NB4 (cell line): ENCODE data around the gene ARRDC4.
A peak's percentile ranks its signal among the peaks of the same experiment; 100 is the strongest.

Source experiments
- DNase-seq: peaks from one replicate; pipeline ENCODE4 v3.0.0; 2010; ENCODE audit warnings: low read depth
- H3K4me3 ChIP-seq: one replicate; pipeline ENCODE4 v1.5.1; 2011; ENCODE audit warnings: mild to moderate bottlenecking, low read depth, low read length, moderate library complexity
- MYC ChIP-seq: IDR thresholded peaks from 2 replicates; pipeline ENCODE4 v1.6.1; 2011; ENCODE audit warnings: low read depth, low read length
- POLR2A ChIP-seq: IDR thresholded peaks from 2 replicates; pipeline ENCODE4 v1.6.1; 2011; ENCODE audit warnings: mild to moderate bottlenecking; ENCODE audit not compliant: insufficient read length; ENCODE audit errors: extremely low read depth
- TF ChIP-seq, protein P1 (sequence below): IDR thresholded peaks from one replicate; pipeline ENCODE4 v1.5.1; 2012; ENCODE audit warnings: low read depth, low read length
- TF ChIP-seq, protein P2 (sequence below): IDR thresholded peaks from 2 replicates; pipeline ENCODE4 v1.6.1; 2011; ENCODE audit warnings: low read depth, low read length

Gene ARRDC4

DNA sequence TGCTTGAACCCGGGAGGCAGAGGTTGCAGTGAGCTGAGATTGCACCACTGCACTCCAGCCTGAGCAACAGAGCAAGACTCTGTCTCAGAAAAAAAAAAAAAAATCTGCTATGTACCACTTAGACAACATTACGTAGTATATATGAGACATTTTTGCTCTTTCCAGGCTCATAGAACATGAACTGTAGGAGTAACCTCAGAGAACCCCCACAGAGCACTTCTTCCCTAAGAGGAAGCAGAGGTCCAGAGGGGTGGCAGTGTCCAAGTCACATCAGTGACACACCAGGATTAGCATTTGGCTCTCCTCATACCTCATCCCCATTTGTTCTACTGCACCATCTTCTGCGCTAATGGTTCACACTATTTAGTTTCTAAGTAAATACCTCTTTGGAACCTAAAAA lies 33.7 kb downstream of the ARRDC4 start:
- DNase-seq = no peak
- TF ChIP-seq, protein P1, sequence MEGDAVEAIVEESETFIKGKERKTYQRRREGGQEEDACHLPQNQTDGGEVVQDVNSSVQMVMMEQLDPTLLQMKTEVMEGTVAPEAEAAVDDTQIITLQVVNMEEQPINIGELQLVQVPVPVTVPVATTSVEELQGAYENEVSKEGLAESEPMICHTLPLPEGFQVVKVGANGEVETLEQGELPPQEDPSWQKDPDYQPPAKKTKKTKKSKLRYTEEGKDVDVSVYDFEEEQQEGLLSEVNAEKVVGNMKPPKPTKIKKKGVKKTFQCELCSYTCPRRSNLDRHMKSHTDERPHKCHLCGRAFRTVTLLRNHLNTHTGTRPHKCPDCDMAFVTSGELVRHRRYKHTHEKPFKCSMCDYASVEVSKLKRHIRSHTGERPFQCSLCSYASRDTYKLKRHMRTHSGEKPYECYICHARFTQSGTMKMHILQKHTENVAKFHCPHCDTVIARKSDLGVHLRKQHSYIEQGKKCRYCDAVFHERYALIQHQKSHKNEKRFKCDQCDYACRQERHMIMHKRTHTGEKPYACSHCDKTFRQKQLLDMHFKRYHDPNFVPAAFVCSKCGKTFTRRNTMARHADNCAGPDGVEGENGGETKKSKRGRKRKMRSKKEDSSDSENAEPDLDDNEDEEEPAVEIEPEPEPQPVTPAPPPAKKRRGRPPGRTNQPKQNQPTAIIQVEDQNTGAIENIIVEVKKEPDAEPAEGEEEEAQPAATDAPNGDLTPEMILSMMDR = no peak
- TF ChIP-seq, protein P2, sequence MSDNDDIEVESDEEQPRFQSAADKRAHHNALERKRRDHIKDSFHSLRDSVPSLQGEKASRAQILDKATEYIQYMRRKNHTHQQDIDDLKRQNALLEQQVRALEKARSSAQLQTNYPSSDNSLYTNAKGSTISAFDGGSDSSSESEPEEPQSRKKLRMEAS = no peak
- TF ChIP-seq MYC (no peak), POLR2A (no peak)
- H3K4me3 ChIP-seq = no peak overlapping the region

DNA sequence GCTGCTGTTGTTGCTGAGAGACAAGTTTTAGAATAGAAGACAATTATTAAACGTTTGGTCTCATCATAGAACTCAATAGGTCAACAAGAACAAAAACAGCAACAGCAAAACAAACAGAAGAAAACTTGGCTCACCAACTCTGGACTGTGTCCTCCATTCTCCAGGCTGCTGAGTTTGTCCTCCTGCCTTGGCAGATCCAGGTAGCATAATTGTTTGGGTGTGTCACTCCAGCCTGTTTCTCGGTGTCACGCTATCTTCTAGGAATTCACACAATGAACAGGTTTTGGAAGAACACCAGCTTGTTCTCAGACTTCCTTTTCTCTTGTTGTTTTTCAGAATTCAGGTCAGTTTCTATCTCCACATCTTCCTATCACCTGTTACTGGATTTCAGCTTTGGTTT lies 34.7 kb downstream of the ARRDC4 start:
- no peak for TF ChIP-seq POLR2A
- no peak for DNase-seq
- no peak overlapping the region for H3K4me3 ChIP-seq

DNA sequence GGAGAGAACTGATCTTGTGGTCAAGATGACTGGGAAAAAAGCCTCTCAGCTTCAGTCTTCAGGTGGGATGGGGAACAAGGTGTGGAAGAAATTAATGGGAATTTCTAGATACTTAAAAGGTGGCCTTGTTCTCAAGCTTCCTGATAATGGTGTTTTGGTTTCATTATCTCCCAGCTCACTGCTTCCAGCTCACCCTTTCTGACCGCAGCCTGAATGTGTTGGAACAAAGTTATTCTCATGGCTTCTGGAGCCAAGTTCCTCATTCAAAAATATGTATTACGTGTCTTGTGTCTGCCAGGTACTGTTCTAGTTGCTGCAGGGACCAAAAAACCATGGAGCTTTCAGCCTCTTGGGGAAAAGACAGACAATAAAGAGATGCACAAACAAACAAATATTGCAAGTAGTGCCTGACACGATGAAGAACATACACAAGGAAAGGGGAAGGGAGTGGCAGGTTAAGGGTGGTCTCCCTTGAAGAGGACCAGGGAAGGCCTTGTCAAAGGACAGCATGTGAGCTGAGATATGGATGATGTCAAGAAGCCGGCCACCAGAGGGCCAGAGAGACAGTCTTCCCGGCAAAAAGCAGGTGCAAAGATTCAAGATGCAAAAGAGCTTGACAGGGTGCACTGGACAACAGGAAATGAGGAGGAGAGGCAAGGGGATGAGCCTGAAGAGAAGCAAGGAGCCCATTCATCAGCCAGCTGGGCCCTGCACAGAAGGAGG lies 35.5 kb downstream of the ARRDC4 start:
- peak; percentile 41 for DNase-seq
- TF ChIP-seq, protein P2 = no peak
- no peak for TF ChIP-seq MYC
- no peak for TF ChIP-seq POLR2A
- TF ChIP-seq, protein P1 = peak; percentile 33
- no peak overlapping the region for H3K4me3 ChIP-seq

DNA sequence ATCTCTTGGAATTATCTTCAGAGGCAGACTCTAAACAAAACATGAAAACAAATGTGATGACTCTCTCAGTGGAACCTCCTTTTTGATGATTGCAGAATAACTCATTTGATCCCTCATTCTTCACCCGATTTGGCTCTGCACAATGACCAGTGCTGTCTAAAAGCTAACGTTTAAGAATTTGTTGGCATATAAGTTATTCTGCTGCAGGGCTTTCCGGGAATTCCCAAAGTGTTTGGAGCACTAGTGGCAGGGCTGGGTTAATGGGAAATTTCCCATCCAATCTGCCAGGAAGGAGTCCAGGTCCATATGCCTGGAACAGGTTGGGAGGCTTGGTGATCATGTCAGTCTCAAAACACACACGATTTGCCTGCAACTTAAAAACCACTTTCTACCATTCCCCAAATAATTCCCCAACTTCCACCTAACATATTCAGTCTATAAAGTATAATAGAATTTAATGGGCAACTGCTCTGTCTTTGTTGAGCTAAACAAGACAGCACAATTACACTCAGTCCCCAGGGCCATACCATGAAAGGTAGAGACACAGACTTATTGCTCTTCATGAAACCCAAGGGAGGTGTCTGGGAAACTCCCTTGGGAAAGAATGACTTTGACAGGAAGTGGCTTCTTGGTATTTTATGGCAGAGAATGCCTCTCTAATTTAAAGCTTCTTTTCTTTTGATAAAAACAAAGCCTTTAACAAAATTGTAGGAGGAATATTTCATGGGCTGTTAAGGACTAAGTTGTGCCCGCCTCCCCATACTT lies 38.0 kb downstream of the ARRDC4 start:
- H3K4me3 ChIP-seq = no peak overlapping the region
- TF ChIP-seq, protein P2 = no peak
- no peak for TF ChIP-seq POLR2A
- TF ChIP-seq, protein P1 = no peak
- TF ChIP-seq MYC = no peak
- peak; percentile 38 for DNase-seq

GRCh38 chr15:98000249-98001203 lies 40.0 kb downstream of the ARRDC4 start:
- TF ChIP-seq POLR2A (no peak), MYC (no peak)
- TF ChIP-seq, protein P1 = no peak
- TF ChIP-seq, protein P2 = no peak
- DNase-seq = no peak
- no peak overlapping the region for H3K4me3 ChIP-seq
